ENCODE measurements around the gene CD72.

- TF ChIP-seq CTCF (conservative IDR thresholded peaks at IDR 0.05 in 1 of 2, IDR thresholded peaks at IDR 0.05 in 1 of 2; ENCODE audit: extremely low read depth in 1 of 2, insufficient read depth in 1 of 2, low read depth in 1 of 2, low read length in 2 of 2) (no peak), EZH2 (IDR thresholded peaks at IDR 0.05; ENCODE audit: borderline replicate concordance, low read length) (no peak)
Observed at GRCh38 chr9:35652829-35653209, 34.6 kb upstream of the CD72 start.

Measured in mammary epithelial cell (primary cell).